GM19193 (cell line): ENCODE measurements around the gene AXL.

Experiments
- POLR2A ChIP-seq: IDR thresholded peaks from 4 replicates; pipeline ENCODE4 v1.6.1; 2011; ENCODE audit not compliant: insufficient read depth, insufficient read length; ENCODE audit errors: extremely low read depth

AXL gene

DNA sequence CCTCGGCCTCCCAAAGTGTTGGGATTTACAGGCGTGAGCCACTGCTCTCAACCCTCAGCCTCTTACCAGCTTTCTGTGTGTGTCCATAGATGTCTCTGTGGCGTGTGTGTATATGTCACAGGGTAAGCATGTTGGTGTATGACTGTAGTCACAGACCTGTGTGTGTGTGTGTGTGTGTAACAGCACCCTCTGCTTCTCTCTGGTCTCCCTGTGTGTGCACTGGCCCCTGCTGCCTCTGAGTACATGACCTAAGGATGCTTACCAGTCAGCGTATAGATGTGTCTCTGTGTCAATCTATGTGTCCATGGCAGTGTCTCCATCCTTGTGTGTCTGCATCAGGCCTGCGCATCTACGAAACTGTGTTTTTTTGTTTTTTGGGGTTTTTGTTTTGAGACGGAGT, 5.6 kb downstream of the AXL start:
- no peak for TF ChIP-seq POLR2A

DNA sequence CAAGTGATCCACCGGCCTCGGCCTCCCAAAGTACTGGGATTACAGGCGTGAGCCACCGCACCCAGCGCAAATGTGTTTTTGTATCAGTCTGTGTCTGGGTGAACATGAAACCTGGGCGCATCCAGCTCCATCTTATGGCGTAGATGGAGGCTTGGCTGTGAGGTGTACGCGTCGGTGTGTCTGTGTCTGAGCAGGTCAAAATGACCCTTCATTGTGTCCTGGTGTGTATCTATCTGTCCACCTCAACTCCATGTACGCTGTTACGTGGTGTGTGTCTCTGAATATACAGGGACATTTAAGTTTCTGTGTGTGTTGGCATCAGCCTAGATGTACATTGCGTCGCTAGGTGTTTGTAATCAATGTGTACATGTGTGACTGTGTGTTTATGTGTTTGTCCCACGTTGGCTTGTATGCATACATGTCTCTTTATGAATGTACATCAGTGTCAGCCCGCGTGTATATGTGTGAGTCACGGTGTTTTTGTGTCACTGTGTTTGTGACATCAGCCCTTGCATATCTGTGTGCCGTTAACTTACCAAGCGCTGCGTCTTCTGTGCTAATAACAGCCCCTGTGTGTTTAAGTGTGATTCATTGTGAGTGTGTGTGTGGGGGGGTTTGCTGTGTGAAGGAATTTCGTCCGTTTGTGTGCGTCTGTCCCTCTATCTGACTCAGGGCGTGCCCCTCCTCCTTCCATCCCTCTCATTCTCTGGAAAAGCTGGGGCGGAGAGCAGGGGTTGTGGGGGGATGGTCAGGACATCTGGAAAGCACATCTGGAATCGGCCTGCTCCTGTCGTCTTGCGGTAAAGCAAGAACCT, 6.4 kb downstream of the AXL start:
- no peak for TF ChIP-seq POLR2A

DNA sequence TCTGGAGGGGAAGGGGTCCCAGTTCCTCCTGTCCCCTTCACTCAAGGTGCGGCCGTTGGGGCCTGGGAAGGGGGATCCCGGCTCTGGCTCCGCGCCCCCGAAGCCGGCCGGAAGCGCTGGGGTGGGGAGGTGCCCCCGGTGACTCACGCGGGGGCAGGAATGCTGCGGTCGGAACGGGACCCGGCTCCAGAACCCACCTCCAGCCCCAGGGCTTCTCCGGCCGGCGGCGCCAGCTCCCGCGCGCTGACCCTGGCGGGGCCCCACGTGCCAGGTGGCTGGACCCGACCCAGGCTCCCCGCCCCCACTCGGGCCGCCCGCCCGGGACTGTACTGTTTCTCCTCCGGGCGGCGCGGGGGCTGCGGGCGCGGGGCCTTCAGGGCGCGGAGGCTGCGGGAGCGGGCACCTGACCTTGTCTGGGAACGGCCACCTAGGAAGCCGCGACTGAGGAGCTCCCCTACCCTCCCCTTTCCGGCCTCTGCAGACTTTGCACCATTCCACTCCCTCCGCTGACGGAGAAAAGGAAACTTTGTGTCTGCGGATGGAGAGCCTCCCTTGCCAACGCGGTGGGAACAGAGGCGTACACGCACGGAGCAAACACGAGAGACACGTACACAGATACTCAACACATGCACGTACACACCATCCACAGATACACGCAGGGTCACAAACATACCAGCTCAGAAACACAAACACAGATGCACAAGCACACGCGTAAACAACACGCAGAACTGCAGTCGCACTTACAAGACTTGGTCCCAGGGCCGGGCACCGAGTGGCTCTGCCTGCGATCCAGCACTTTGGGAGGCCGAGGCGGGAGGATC, 7.2 kb downstream of the AXL start:
- TF ChIP-seq POLR2A, result no peak

DNA sequence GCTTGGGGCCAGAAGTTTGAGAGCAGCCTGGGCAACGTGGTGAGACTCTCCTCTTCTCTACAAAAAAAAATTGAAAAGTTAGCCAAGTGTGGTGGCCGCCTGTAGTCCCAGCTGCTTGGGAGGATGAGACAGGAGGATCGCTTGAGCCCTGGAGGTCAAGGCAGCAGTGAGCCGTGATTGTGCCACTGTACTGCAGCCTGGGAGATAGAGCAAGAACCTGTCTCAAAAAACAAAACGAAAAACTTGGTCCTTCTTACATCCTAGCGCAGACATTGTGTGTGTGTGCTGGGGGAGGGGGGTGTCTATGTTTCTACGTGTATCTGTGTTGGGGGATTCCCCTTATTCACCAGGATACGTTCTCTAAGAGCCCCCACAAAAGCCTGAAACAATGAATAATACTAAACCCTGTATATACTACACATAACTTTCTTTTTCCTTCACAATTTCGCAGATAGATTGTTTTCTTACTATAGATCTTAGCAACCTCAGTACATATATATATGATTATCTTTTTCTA, 7.9 kb downstream of the AXL start:
- no peak for TF ChIP-seq POLR2A

DNA sequence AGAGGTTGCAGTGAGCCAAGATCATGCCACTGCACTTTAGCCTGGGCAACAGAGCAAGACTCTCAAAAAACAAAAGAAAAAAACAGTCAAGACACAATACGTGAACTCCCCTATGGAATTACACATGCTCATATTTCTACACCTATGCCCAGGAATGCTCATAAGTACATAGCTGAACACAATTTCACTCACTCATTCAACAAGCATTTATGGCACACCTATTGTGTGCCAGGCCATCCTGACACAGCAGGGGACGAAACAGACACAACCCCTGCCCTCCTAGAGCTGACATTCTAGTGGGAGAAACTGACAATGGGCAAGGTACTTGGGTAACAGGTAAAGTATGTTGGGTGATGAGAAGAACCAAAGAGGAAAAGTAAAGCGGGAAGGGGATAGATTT, 9.5 kb downstream of the AXL start:
- no peak for TF ChIP-seq POLR2A

DNA sequence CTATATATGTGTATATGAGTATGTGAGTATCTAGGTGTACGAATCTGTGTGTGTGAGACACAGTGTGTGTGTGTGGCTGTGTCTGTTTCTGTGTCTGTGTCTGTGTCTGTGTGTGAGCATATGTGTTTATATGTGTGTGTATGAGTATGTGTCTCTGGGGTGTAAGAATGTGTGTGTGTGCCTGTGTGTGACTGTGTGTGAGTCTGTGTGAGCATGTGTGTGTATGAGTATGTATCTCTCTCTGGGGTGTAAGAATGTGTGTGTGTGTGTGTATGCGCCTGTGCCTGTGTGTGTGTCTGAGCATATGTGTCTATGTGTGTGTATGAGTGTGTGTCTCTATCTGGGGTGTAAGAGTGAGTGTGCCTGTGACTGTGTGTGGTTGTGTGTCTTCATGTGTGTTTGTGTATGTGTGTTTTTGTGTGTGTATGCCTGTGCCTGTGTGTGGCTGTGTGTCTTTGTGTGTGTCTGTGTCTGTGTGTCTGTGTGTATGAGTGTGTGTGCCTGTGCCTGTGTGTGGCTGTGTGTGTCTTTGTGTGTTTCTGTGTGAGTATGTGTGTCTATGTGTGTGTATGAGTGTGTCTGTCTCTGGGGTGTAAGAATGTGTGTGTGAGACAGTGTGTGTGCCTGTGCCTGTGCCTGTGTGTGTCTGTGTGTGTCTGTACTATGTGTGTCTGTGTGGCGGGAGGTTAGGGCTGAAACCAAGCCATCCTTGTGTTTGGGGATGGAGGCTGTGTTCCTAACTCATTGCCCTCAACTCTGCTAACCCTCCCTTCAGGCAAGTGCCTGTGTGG, 11.2 kb downstream of the AXL start:
- TF ChIP-seq POLR2A, result no peak

DNA sequence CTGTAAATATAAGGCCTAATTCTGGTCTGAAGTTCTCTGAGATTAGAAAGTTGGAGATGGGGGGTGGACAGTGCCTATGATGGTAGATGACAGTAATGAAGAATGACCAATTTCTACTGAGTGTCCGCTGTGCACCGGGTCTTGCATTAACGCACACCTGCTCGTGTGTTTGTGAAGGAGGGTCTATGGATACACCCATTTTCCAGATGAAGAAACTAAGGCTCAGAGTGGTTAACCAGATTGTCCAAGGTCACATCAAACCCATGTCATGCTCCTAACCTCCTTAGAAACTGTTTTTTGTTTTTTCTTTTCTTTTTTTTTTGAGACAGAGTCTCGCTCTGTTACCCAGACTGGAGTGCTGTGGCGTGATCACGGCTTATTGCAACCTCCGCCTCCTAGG, 13.7 kb downstream of the AXL start:
- no peak for TF ChIP-seq POLR2A

DNA sequence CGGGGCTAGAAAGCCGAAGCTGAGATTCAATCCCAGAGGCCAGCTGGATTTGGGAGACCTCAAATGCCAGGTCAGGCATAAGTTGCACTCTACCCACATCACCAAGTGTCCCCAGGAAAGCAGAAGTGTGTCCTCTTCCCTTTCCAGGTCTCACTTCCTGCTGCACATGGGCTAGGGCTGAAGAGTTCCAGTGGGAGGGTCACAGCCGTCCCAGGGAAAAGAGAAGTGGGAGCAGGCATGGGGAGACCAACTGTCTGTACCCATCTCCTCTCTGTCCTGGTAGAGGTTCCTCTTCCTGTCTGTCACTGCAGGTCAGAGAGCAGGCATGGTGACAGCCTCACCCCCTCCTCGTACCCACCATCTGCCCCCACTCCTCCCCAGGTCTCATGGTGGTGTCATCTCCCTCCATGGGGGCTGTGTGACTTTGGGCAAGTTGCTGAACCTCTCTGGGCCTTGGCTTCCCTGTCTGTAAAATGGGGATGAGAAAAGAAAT, 14.8 kb downstream of the AXL start:
- TF ChIP-seq POLR2A, result no peak

DNA sequence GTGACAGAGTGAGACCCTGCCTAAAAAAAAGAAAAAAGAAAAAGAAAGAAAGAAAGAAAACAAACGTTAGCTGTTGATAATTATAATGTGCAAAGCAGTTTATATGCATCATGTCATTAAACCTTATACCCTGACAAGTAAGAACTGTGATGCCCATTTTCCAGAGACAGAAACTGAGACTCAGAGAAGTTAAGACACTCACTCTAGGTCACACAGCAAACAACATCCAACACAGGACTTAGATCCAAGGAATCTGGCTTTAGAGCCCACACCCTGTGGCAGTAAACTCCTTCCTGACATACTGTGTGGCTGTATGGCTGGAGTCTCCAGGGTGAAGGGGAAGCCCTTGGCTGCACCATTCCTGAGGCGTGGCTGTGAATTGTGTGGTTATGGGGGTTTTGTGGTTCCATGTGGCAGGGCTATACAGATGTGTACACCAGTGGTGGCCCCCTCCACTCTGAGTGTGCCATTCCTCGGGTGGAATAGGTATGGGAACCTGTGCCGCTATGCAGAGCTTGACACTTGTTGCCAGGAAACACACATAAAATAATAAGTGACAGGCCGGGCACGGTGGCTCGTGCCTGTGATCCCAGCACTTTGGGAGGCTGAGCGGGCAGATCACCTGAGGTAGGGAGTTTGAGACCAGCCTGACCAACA, 15.6 kb downstream of the AXL start:
- no peak for TF ChIP-seq POLR2A

DNA sequence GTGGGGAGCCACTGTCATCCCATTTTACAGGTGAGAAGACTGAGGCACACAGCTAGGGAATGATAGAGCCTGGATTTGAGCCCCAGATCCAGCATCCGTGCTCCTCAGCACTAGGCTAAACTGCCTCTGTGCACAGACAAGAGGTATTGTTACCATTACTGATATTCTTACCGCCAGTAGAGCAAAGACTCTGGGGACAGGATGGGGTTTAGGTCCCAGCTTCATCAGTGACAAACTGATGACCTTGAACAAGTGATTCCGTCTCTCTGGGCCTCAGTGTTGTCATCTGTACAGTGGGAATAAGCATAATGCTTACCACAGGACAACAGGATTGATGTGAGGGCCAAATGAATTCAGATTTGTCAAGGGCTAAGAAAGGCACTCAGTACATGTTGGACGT, 16.5 kb downstream of the AXL start:
- TF ChIP-seq POLR2A, result no peak

DNA sequence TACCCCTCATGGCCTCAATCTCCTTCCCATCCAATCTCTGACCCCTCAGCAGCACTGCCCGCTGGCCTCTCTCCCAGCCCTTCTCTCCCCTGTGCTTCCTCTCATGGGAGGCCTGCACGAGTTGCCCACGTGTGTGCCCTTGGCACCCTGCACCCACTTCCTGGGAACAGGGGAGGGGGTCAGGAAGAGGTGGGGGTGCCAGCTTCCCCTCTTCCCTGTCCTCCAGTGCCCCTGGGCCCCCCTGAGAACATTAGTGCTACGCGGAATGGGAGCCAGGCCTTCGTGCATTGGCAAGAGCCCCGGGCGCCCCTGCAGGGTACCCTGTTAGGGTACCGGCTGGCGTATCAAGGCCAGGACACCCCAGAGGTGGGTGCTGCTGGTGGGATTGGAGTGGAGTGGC, 19.2 kb downstream of the AXL start:
- no peak for TF ChIP-seq POLR2A

DNA sequence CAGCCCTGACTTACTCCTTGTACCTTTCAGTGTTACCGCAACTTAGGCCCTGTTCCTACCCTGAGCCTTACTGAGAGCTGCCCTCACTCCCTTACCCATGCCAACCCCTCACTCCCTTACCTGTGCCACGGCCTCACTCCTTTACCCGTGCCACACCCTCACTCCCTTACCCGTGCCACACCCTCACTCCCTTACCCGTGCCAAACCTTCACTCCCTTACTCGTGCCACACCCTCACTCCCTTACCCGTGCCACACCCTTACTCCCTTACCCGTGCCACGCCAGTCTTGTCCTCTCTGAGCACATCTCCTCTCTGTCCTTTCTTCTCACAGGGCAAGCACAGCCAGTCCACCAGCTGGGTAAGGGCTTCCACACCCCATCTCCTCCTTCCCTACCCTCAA, 20.3 kb downstream of the AXL start:
- no peak for TF ChIP-seq POLR2A

DNA sequence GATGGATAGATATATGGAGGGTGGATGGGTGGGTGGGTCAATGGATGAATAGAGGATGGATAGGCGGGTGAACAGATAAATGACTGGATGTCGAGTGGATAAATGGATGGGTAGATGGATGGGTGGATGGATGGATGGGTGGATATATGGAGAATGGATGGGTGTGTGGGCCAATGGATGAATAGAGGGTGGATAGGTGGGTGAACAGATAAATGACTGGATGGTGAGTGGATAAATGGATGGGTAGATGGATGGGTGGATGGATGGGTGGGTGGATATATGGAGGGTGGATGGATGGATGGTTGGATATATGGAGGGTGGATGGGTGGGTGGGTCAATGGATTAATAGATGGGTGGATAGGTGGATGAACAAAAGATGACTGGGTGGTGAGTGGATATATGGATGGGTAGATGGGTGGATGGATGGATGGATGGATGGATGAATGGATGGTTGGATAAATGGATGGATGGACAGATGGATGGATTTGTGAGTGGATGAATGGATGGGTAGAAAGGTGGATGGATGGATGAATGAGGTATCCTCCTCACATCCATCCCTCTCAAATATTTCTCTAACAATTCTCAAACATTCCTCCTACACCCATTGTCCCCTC, 21.0 kb downstream of the AXL start:
- TF ChIP-seq POLR2A, result no peak

DNA sequence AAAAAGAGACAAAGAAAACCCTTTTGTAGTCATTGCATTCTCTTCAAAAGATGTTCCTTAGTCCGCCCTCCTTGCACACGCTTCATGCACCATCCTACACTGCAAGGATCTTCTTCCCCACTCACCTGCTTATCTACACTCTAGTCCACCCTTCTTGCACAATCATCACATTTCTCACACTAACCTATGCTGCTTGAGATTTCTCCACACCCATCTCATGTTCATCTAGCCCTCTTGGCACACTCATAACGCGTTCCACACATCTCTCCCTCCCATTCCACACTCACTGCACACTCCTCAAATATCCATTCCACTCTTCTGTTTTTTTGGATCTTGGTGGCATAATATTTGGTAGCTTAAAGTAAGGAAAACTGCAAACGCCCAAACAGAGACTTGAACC, 22.8 kb downstream of the AXL start:
- no peak for TF ChIP-seq POLR2A

DNA sequence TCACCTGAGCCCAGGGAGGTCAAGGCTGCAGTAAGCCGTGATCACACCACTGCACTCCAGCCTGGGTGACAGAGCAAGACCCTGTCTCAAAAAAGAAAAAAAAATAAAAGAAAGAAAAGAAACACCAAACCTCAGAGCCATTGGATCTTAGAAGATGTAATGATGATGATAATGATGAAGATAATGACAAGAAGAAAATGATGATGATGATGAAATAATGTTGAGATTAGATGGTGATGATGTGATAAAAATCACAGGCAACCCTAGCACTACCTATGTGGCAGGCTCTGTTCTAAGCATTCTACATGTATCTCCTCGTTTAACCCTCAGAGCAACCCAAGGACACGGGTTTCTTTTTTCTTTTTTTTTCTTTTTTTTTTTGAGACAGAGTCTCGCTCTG, 25.1 kb downstream of the AXL start:
- TF ChIP-seq POLR2A, result no peak

DNA sequence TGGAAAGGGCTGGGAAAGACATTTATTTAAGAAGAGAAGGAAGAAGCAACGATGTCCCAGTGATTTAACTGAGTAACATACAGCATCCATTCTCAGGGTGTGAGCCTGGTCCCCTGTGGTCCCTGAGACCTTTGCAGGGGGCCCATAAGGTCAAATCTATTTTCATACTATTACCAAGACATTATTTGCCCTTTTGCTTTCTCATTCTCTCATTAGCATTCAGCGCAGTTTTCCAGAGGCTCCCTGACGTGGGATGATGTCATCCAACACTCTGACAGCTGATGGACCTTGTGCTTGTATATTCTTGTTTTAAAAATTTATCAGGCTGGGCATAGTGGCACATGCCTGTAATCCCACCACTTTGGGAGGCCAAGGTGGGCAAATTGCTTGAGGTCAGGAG, 26.8 kb downstream of the AXL start:
- no peak for TF ChIP-seq POLR2A
